ENCODE results near the gene PALLD.
"Not testable (repeated sequence)": the region's sequence is repeated elsewhere in the genome, so short reads cannot be mapped to it uniquely, and the experiment has no call there.

The PALLD gene

GRCh38 chr4:168727181-168727580 lies 230.3 kb downstream of the PALLD start:
- DNase-seq (ENCODE audit: low read depth in 4 of 4, low spot score in 1 of 4) = not testable (repeated sequence)

GRCh38 chr4:168731006-168731636 lies 234.3 kb downstream of the PALLD start:
- DNase-seq (ENCODE audit: low read depth in 4 of 4, low spot score in 1 of 4) = no peak

DNA sequence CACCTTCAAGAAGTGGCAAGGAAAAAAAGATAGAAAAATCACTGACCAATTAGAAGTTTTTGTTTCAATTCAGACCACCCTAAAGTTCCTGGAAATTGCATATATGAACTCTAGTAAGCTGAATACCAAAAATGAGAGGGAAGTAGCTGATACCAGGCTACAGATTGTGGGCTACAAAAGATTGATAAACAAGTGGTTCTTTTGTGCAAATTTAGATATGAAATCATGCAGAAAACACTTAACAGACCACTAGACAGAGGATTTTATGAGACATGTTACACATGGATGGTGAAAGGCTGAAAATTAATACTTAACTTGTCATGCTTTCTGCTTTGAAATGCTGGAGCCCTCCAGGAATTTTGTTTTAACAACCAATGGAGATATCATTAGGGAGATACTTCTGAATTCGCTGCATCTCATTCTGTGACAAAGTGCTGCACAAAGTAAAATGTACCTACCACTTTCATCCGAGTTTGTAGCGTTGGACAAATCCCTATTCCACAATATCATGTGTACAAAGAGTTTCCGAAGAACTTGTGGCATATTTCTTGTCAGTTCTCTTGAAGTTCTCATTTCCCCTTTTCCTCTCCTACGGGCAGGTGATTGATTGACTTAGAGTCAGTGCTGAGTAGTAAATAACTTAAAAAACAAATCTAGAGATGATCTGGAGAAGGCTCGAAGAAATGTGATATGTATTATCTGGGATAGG lies 235.0 kb downstream of the PALLD start:
- DNase-seq (ENCODE audit: low read depth in 4 of 4, low spot score in 1 of 4) = no peak

DNA sequence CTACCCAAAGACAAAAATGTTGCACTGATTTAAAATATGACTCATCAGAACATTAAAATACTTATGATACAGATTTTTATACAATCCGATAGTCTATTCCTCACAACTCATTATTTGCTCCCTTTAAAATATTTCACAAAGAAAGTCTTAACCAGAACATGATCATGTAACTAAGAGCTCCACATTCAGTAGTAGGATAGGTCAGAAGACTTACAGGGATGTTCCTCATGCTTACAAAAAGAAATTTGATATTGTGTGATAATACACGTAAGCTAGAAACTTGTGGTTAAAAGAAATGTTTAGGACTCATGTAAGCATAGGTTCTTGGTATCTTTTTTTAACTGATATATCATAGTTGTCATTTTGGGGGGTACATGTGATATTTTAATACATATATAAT lies 235.9 kb downstream of the PALLD start:
- no peak for DNase-seq (ENCODE audit: low read depth in 4 of 4, low spot score in 1 of 4)

DNA sequence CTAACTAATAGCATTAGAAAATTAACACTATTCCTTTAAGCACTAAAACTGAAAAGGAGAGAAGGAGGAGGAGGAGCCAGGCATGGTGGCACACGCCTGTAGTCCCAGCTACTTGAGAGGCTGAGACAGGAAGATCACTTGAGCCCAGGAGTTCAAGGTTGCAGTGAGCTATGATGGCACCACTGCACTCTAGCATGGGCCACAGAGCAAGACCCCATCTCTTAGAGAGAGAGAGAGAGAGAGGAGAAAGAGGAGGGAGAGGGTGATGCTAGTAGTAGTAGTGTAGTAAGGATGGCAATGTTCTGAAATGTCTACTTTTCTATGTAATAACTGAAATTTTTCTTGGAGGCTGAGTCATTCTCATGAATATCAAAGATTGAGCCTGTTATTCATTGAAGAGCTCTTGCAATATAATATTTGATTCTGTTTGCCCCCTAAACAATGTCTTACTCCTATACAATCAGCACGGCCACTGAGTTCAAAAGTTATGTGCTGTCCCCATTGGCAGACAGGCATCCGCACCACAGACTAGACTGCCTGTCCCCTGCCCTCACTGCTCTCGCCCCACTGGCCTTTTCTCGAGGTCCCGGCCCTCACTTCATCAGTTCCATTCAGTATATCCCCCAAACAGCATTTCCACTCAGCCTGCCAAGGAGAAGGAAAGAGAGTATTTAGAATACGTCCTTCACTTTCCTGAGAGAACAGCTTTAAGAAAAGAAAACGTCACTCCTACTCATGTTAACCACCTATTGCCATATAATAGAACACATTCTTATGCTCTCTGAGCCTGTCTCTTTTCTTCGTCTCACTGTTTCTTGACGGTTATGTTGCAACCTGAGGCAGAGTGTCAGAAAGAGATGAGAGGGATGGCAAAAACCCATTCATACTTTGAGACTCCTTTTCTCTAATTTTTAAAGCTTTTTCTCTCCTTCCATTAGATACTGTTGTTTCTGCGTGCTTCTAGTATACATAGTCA lies 238.1 kb downstream of the PALLD start:
- DNase-seq (ENCODE audit: low read depth in 4 of 4, low spot score in 1 of 4) = no peak

DNA sequence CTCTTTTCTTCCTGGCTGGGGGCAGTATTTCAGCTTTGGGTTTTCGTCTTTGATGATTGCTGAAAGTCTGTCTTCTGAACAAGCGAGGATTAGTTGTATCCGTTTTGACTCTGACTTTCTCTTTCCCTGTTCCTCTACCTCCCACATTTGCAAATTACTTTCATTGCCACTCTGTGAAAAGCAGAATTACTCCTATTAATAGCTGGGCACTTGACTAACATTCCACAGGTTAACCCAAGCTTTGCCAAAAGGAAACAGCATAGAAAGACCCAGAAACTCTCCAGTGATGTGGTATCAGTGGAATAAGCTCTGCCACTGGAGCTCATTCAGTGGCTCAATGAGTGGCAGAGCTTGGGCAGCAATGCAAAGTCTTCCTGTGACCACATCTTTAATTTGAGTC lies 238.9 kb downstream of the PALLD start:
- DNase-seq (ENCODE audit: low read depth in 4 of 4, low spot score in 1 of 4) = no peak

DNA sequence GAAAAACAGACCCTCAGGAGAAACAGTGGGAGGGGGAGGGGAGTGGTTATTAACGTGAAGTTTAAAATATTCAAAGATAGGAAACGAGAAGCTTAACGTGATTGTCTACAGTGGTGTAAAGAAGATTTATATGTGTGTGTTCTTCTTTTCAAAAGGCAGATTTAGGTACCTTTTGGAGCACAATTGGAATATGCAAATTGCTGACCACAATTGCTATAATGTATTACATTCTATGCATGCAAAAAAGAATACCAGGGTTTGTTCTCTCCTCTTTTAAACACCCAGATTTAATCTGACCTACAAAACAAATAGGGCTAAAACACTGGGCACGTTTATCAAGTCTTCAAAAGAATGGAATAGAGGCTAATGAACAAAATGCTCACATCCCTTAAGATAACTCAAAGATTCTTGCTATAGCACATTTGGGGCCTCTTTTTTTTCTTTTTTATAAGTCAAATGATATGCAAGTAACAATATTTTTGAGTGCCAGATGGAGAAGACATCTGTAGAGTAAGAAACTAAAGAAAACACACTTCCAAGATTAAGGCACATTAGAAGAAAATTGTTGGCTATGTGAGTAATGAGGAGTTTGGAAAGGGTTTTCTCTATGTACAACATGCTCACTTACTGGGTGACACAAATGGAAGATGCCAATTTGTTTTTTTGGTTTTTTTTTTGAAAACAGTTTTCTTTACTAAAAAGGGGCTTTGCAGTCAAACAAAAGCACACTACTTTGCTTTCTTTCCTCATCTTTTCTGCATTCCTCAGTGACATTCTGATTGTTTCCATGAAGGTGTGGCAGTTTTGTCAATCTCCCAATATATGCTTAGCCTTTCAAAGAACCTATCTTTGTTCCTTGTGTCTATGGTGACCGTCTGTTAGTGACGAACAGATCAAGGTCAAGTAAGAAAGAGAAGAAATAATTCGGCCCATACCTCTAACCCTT lies 240.3 kb downstream of the PALLD start:
- DNase-seq (ENCODE audit: low read depth in 4 of 4, low spot score in 1 of 4) = no peak

DNA sequence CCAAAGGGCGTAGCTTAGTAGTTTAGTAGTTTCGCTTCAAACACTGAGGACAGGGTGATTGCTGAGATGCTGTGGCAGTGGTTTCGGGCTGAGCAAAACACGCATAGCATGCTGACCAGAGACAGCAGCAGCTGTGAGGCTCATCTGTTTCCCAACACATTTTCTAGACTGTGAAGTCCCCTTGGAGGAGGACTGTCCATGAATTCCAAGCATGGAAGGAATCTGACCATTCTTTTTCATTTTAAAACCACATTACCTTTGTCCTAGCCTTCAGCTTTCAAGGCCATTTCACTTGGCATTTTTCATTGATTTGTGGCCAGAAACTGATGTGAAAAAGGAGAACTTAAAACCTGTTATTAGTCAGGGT lies 240.9 kb downstream of the PALLD start:
- no peak for DNase-seq (ENCODE audit: low read depth in 4 of 4, low spot score in 1 of 4)

- DNase-seq (ENCODE audit: low read depth in 4 of 4, low spot score in 1 of 4) = no peak
These were observed 243.0 kb downstream of the PALLD start for GRCh38 chr4:168739886-168740285.

GRCh38 chr4:168740691-168741090 lies 243.8 kb downstream of the PALLD start:
- no peak for DNase-seq (ENCODE audit: low read depth in 4 of 4, low spot score in 1 of 4)

DNA sequence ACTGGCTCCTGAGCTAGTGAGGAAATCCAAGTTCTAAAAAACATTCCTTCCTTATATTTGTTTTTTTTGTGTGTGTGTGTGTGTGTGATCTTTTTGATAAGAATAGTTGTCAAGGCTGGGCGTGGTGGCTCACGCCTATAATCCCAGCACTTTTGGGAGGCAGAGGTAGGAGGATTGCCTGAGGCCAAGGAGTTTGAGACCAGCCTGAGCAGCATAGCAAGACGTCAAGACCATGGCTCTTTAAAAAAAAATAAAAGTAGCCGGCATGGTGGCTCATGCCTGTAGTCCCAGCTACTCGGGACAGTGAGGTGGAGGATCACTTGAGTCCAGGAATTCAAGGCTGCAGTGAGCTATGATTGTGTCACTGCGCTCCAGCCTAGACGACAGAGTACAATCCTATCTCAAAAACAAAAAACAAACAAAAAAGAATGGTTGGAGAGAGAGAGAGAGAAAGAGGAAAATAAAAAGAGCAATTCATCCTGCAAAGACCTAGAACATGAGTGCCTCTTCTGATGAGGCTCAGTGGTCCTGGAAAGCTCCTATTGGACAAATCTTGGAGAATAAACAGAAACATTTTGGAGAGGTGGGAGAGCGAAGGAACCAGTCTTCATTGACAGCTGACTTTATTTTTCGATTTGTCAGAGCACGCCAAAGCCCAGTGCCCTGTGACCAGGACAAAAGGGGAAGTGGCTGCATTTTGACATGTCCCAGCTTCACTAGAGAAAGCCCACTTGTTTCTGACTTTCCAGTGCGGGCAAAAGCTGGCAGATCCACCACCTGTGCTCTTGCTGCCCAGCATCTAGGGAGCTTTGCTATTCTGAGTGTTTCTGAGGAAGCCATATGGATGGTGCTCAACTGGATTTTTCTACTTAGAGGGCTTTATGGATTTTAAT lies 244.7 kb downstream of the PALLD start:
- no peak for DNase-seq (ENCODE audit: low read depth in 4 of 4, low spot score in 1 of 4)

DNA sequence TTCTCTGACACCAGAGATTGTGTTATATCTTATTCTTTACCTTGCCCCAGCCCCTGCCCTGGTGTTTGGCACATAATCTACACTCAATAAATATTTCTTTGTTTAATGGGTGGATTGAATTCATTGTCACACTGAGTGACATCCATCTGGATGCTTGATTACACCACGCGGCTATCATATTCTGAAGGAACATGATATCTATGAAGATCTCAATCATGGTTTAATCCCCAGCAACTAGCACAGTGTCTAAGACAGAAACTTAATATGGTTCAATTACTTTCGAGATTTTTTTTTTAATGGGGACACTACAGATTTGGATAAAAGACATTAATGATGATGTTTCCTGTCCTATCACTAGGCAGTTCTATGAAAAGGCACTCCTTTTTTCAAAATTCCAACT lies 246.3 kb downstream of the PALLD start:
- DNase-seq (ENCODE audit: low read depth in 4 of 4, low spot score in 1 of 4) = no peak

DNA sequence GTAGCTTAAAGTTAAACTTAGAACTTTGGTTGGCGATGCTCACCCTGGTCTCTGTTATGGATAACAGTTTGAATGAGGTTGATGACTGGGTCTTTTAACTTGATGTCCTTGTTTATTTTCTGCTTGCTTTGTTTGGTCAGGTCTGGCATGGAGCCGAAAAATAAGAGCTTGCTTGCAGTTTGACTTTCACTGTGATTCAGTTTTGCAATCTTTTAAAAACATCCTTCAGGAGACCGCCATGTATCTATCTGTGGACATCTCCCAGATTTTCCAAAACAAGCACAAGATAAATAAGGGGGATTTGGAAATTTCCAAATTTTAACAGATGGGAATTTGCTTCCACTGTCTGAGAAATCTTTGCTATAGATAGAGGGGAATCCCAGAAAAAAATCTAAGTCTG lies 246.7 kb downstream of the PALLD start:
- DNase-seq (ENCODE audit: low read depth in 4 of 4, low spot score in 1 of 4) = no peak

GRCh38 chr4:168744021-168744420 lies 247.2 kb downstream of the PALLD start:
- DNase-seq (ENCODE audit: low read depth in 4 of 4, low spot score in 1 of 4) = no peak

DNA sequence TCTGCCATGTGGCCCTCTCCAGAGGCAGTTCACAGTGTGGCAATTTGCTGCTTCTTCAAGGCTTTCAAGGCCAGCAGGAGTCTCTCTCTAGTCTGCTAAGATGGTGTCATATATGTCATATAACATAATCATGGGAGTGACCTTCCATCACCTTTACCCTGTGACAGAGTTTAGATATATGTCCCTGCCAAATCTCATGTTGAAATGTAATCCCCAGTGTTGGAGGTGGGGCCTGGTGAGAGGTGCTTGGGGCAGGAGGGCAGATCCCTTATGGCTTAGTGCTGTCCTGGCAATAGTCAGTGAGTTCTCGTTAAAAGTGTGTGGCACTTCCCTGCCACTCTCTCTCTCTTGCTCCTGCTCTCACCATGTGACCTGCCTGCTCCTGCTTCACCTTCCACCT lies 252.0 kb downstream of the PALLD start:
- DNase-seq (ENCODE audit: low read depth in 4 of 4, low spot score in 1 of 4) = no peak

- no peak for DNase-seq (ENCODE audit: low read depth in 4 of 4, low spot score in 1 of 4)
These were observed 254.7 kb downstream of the PALLD start for GRCh38 chr4:168751263-168752225.

- no peak for DNase-seq (ENCODE audit: low read depth in 4 of 4, low spot score in 1 of 4)
These were observed 259.0 kb downstream of the PALLD start for GRCh38 chr4:168755598-168756477.

DNA sequence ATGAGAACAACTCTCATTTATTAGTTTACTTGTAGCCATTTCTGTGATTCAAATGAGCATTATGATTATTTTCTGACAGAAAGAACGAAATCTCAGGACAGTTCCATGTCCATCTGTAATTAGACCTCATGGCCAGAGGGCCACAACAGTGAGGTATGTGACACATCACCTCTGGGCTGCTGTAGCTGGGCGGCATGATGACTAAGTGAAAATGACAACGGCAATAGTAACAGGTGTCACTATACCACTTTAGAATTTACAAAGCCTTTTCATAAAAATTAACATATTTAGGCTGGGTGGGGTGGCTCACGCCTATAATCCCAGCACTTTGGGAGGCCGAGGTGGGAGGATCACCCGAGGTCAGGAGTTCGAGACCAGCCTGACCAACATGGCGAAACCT lies 260.6 kb downstream of the PALLD start:
- DNase-seq (ENCODE audit: low read depth in 4 of 4, low spot score in 1 of 4) = no peak
